T-helper 17 cell (primary cell): Measurements from ENCODE around the gene PAQR9. TPM values are rescaled to one million over a fixed set of nuclear protein-coding genes. Genes with fewer than 3 reads are reported as not detected.

Experiments used
- ATAC-seq: fragments of 150-1000 bp; cut with Tn5 transposase; 2 replicates; pipeline ENCODE4 v1.10.0; 2021; ENCODE audit warnings: mild to moderate bottlenecking, moderate library complexity
- DNase-seq, 3 donors: peaks; one replicate each; pipeline versions ENCODE4 v3.0.0 to v3.0.0-alpha.2; 2020 to 2021
- H3K9me3 ChIP-seq: one replicate; pipeline ENCODE4 v1.7.0; 2013; ENCODE audit warnings: low read length, mild to moderate bottlenecking; ENCODE audit not compliant: control insufficient read depth, poor library complexity, severe bottlenecking
- H3K27ac Mint-ChIP-seq: one replicate; pipeline ENCODE4 v1.8.0; 2022; ENCODE audit warnings: mild to moderate bottlenecking, moderate library complexity, mixed read lengths
- H3K27me3 Mint-ChIP-seq: one replicate; pipeline ENCODE4 v1.8.0; 2022; ENCODE audit warnings: mixed read lengths
- H3K36me3 Mint-ChIP-seq: one replicate; pipeline ENCODE4 v1.8.0; 2022; ENCODE audit warnings: low read depth, mixed read lengths
- H3K4me1 Mint-ChIP-seq: one replicate; pipeline ENCODE4 v1.8.0; 2022; ENCODE audit warnings: mild to moderate bottlenecking, mixed read lengths
- H3K4me3 Mint-ChIP-seq: one replicate; pipeline ENCODE4 v1.8.0; 2022; ENCODE audit warnings: mild to moderate bottlenecking, moderate library complexity, mixed read lengths
- total RNA-seq, 4 donors: library from RNA in 2 of 4; stranded (reverse) in 2 of 4; gene quantifications; one replicate each; pipeline ENCODE4 v1.2.3 and lab custom pipeline; 2022 to 2026

The PAQR9 gene, protein sequence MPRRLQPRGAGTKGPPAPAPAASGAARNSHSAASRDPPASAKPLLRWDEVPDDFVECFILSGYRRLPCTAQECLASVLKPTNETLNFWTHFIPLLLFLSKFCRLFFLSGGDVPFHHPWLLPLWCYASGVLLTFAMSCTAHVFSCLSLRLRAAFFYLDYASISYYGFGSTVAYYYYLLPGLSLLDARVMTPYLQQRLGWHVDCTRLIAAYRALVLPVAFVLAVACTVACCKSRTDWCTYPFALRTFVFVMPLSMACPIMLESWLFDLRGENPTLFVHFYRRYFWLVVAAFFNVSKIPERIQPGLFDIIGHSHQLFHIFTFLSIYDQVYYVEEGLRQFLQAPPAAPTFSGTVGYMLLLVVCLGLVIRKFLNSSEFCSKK
- not detected for total RNA-seq
- 0 reads per million in 2 donors for total RNA-seq (lab: John Stamatoyannopoulos, UW)

DNA sequence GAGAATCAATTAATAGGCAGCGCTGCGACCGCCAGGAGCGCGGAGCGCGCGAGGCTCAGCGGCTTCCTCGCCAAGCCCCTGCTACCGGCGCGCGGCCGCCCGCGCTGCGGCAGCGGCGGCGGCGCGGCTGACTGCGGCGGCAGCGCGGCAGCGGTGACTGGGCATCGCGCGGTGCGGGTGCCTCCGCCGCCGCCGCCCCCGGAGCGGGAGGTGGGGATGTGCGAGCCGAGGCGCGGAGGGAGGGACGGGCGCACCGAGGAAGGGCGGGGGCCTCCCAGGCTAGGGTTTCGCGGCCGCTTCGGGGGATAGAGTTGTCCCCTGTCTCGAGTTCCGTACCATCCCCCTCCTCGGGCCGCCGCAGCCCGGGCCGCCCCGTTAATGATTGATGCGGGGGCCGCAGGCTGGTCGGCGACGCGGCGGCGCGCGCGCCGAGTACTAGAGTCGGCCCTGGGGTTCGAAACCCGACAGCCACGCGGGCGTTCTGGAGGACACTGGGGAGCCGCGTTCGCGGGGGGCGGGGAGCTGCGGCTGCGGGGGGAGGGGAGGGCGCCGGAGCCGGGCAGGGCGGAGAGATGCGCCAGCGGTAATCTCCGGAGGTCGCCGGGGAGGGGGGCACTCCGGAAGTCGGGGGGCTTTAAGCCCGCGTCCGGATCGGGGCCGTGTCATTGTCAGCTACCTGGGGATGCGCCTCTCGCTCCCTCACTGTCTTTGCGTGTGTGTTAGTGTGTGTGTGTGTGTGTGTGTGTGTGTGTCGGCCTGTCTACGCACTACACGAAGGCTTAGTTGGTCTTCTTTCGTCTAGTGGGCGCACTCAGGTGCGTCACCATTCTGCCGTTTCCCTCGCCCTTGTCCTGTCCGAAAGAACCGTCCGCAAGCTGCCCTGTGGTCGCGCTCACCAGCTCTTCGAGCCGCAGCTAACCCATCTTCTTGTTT, at the start of gene PAQR9:
Gene PAQR9 (minus strand): TSS at position 159 of the 933 bp plus-strand sequence. CDS start 338 bp downstream, outside the sequence.
- H3K27me3 Mint-ChIP-seq = peaks cover 70% of the 10 kb centered on the region
- H3K36me3 Mint-ChIP-seq = peaks cover 4% of the 10 kb centered on the region
- no peak for DNase-seq
- no peak within 1 kb of the TSS for H3K27ac Mint-ChIP-seq
- peak within 1 kb of the TSS; percentile 89 for H3K4me3 Mint-ChIP-seq
- peak; percentile 51 for ATAC-seq
- peaks cover 12% of the 10 kb centered on the region for H3K4me1 Mint-ChIP-seq
- H3K9me3 ChIP-seq = no peaks in the 10 kb centered on the region

DNA sequence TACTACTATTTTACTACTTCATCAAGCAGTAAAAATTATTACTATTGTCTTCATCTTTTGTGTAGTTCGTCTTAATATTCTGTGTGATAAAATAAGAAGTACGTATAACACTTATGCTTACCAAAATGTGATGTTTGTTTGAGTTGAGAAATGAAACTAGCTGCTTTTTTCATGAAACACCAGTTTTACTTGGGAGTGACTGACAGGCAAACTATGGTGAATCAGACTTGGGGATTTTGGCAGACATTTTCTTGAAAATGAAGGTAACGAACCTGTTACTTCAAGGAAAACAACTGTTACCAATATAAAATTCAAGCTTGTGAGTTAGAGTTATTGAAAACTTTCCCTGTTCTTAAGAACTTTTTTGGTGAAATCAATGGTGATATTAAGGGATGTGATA, 48.2 kb upstream of the PAQR9 start:
- no peaks in the 10 kb centered on the region for H3K27me3 Mint-ChIP-seq
- DNase-seq = no peak
- H3K36me3 Mint-ChIP-seq = peaks cover 2% of the 10 kb centered on the region
- no peak for ATAC-seq
- H3K9me3 ChIP-seq = no peaks in the 10 kb centered on the region
- peak overlapping the region; percentile 4 for H3K27ac Mint-ChIP-seq
- H3K4me3 Mint-ChIP-seq = no peak overlapping the region
- peaks cover 25% of the 10 kb centered on the region for H3K4me1 Mint-ChIP-seq

DNA sequence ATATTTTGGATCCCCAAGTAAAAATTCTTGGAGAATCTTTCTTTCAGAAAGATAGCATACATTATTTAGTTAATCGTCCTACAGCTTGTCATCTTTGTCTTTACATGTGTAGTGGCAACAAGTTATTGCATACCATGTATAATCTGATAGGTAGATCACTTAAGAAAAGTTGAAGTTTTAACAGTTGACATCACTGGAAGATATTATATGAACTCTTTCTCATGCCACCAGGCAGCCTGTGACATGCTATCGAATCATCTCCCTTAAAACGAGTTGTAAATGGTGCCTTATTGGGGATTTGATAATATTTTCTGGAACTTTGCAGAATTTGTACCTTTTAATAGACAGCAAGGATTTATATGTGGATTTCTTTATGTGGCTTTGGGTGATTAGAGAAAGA, 46.5 kb upstream of the PAQR9 start:
- no peaks in the 10 kb centered on the region for H3K9me3 ChIP-seq
- Mint-ChIP-seq H3K27me3 (no peaks in the 10 kb centered on the region), H3K36me3 (peaks cover 2% of the 10 kb centered on the region), H3K4me3 (no peak overlapping the region), H3K27ac (peak overlapping the region; percentile 29), H3K4me1 (peaks cover 30% of the 10 kb centered on the region)
- no peak for ATAC-seq
- DNase-seq = no peak

DNA sequence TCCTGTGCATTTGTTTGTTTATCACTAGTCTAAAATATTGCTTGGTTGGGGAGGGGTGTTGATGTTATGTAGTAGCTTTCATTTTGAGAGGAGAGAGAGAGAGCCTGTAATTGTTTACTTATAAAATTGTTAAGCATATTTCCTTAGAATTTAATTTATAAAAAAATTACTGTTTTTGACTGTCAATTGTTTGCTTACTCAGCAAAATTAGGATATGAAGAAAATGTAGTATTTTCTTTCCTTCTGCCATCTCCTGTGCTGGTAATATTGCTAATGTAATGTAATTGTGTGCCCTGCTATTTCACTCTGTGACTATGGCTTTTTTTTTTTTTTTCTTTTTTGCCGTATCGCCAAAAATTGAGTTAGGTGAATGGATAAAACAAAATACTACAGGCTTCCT, 41.3 kb upstream of the PAQR9 start:
- no peaks in the 10 kb centered on the region for H3K27me3 Mint-ChIP-seq
- ATAC-seq = no peak
- peaks cover 45% of the 10 kb centered on the region for H3K4me1 Mint-ChIP-seq

DNA sequence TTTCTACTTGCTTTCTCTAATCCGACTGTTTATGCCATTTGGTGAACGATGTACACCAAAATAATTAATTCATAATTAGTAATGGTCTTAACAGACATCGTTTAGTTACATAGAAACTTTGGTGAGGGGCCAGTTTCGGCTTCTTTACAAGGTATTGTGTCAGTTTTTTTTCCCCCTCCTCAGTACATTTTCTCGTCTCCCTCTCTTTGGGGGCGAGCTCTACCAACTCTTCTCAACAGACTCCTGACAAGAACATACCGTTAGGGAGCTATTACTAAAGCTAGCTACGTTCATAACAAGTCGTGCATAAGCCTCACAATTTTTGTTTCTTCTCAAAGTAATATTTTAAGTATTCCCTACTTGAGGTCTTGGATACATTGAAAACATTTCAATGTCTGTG, 39.3 kb upstream of the PAQR9 start:
- ATAC-seq = no peak
- Mint-ChIP-seq H3K4me3 (peak overlapping the region; percentile 97), H3K4me1 (peaks cover 40% of the 10 kb centered on the region), H3K36me3 (peaks cover 3% of the 10 kb centered on the region), H3K27me3 (peaks cover 7% of the 10 kb centered on the region), H3K27ac (peak overlapping the region; percentile 98)
- no peak for DNase-seq
- no peaks in the 10 kb centered on the region for H3K9me3 ChIP-seq

More for the DNA sequence above, 41.3 kb upstream of the PAQR9 start:
- no peak overlapping the region for H3K27ac Mint-ChIP-seq
- peak overlapping the region; percentile 73 for H3K4me3 Mint-ChIP-seq
- H3K9me3 ChIP-seq = no peaks in the 10 kb centered on the region
- no peak for DNase-seq
- H3K36me3 Mint-ChIP-seq = peaks cover 3% of the 10 kb centered on the region

DNA sequence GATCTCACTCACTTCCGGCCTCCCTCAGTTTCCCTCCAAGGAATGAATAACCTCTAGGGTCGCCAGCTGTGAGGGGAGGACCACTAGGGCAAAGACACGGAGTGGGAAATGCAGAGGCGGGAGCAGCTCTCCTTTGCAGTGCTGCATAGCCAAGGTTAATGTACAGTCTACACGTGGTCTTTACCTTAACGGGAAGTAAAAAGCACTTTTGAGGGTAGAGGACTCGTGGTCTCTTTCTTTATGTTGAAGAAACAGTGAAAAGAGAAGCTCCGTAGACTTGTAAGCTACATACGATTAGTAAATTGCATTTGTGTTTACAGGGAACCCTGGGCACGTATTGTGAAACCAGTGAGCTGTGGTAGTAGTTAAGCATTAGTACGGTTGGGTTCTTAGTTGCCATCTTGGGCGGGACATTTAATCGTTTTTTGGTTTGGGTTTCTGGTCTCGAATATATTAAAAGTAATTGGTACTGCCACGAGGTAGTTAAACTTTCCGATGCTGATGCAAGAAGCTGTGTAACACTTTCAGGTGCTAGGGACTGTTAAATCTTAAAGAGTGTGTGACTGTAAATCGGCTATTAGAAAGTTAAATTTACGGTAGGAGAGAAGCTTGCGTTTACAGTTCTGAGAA, 38.7 kb upstream of the PAQR9 start:
- ATAC-seq (peak; percentile 32), DNase-seq (no peak)
- Mint-ChIP-seq H3K4me1 (peaks cover 36% of the 10 kb centered on the region), H3K27ac (peak overlapping the region; percentile 98), H3K4me3 (peak overlapping the region; percentile 97), H3K36me3 (peaks cover 3% of the 10 kb centered on the region), H3K27me3 (peaks cover 12% of the 10 kb centered on the region)
- H3K9me3 ChIP-seq = no peaks in the 10 kb centered on the region

DNA sequence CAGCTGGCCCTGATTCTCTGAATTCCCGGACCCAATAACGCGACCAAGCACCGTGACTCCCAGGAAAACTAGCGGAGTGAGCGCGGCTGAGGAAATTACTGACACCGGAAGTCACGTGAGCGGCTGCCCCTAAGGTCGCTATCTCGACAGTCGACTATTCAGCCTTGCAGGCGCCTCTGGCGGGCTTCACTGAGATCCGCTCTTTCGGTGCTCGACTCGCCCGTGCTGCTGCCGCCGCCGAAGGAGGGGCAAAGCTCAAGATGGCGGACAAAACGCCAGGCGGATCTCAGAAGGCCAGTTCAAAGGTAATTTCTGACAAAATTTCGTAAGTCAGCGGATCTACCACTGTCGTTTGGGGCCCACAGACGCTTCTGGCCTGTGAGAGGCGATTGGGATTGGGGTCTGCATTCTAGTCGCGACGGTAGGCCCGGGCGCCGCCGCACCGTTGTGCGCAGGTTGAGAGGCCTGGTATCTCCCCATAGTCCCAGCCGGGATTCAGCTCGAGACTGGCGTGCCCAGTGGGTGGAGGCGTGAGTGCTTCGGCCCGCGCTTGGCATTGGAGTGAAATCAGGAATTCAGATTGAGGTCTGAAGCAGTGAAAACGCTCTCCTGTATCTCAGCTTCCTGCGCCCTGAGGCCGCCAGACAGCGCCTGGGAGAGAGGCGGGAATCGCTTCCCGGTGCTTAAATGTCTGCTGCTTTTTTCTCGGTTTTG, 38.1 kb upstream of the PAQR9 start, which contains the start of gene U2SURP:
Gene U2SURP (plus strand): TSS at position 202 of the 714 bp plus-strand sequence. CDS start 59 bp downstream, at position 261.
- Mint-ChIP-seq H3K27me3 (peaks cover 15% of the 10 kb centered on the region), H3K36me3 (peaks cover 3% of the 10 kb centered on the region), H3K27ac (peak within 1 kb of the TSS; percentile 98), H3K4me1 (peaks cover 29% of the 10 kb centered on the region), H3K4me3 (peak within 1 kb of the TSS; percentile 97)
- no peaks in the 10 kb centered on the region for H3K9me3 ChIP-seq
- ATAC-seq = peak; percentile 95
- DNase-seq = peak; percentile 82 to 85 (median 84)

DNA sequence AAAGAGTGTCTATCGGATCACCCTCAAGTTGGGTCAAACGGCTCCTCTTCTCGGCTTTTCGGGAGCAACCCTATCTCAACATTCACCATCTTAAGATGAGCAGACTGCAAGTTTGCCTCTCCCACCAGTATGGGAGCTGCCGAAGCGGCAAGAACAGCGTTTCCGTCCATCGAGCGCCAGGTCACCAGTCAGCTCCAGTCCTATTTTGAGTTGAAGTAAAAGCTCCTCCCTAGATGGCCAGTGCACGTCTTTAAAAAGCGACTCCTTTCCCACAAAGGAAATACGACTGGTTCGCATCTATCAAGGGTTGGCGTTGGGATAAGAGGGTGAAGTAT, 37.5 kb upstream of the PAQR9 start:
- peak overlapping the region; percentile 98 for H3K27ac Mint-ChIP-seq
- H3K27me3 Mint-ChIP-seq = peaks cover 15% of the 10 kb centered on the region
- H3K36me3 Mint-ChIP-seq = peaks cover 3% of the 10 kb centered on the region
- H3K9me3 ChIP-seq = no peaks in the 10 kb centered on the region
- DNase-seq (peak in 1 of 3 donors; percentile 31), ATAC-seq (peak; percentile 68)
- peaks cover 24% of the 10 kb centered on the region for H3K4me1 Mint-ChIP-seq
- peak overlapping the region; percentile 97 for H3K4me3 Mint-ChIP-seq

DNA sequence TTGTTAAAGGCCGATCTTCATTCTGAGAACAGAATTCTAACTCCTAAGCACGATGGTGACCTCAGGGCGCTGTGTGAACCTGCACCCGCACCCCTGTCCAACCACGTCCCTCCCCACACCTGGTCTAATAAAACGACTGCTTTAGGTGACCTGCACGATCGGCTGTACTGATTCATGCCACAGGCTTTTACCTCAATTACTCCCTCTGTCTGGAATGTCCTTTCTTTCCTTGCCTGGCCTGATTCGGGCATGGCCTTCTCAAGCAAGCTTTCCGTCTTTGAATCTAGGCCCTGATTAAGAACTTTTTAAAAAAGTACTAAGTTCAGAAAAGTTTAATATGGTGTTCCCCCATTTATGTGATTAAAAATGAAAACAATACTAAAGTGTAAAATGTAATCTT, 37.1 kb upstream of the PAQR9 start:
- Mint-ChIP-seq H3K4me1 (peaks cover 24% of the 10 kb centered on the region), H3K27me3 (peaks cover 18% of the 10 kb centered on the region), H3K36me3 (peaks cover 3% of the 10 kb centered on the region), H3K4me3 (peak overlapping the region; percentile 97), H3K27ac (peak overlapping the region; percentile 98)
- ATAC-seq (no peak), DNase-seq (no peak)
- H3K9me3 ChIP-seq = no peaks in the 10 kb centered on the region

DNA sequence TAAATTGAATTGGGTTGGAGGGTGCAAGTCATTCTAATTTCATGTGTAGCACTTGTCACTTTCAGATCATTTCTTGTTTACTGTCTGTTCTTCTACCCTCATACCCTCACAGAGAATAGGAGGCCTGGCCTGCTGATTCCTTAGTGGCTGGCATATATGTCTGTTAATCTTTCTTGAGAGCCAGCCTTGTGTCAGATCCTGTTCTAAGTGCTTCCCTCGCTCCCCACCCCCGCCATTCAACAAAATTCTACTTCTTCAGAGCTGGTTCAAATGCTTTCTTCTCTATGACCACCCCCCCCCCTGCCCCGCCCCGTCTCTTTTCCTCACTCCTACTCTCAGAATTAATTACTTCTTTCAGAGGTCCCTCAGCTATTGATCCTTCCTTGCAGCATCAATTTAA, 36.4 kb upstream of the PAQR9 start:
- no peak for DNase-seq
- peak overlapping the region; percentile 97 for H3K4me3 Mint-ChIP-seq
- peaks cover 3% of the 10 kb centered on the region for H3K36me3 Mint-ChIP-seq
- no peak for ATAC-seq
- peaks cover 23% of the 10 kb centered on the region for H3K27me3 Mint-ChIP-seq
- no peaks in the 10 kb centered on the region for H3K9me3 ChIP-seq
- H3K4me1 Mint-ChIP-seq = peaks cover 24% of the 10 kb centered on the region
- H3K27ac Mint-ChIP-seq = no peak overlapping the region

DNA sequence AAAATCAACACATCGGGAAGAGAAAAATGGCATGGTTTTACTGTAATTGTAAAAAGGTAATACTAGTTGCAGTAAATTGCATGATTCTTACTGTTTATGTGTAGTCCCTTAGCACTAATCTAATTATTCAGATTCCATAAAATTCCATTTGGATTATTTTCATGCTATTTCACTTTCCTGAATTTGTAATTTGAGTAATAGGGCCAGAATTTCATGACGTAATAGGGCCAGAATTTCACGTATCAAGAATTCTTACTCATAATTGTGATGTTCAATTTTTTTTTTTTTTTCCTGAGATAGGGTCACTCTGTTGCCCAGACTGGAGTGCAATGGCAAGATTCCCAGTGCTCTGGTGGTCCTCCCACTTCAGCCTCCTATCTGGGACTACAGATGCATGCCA, 35.0 kb upstream of the PAQR9 start:
- no peaks in the 10 kb centered on the region for H3K9me3 ChIP-seq
- ATAC-seq = no peak
- H3K36me3 Mint-ChIP-seq = peaks cover 3% of the 10 kb centered on the region
- no peak overlapping the region for H3K4me3 Mint-ChIP-seq
- H3K4me1 Mint-ChIP-seq = peaks cover 22% of the 10 kb centered on the region
- H3K27ac Mint-ChIP-seq = no peak overlapping the region
- H3K27me3 Mint-ChIP-seq = peaks cover 29% of the 10 kb centered on the region
- no peak for DNase-seq

DNA sequence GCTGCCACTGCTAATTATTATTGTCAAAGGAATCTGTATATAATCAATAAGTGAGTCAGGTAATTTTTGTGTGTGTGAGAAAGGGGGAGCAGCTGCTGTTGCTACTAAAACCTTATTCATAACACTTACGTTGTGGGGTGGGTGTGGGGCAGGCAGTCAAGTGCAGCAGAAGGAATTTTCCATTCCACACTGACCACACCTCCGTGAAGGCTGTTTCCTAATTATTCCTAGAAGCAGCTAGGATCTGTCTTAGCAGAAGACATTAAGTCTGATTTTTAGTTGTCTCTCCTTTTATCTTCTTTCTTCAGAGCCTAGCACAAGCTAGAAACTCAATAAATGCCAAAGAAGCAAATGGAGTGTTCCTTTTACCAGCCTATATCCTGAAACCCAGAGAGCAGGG, 33.9 kb upstream of the PAQR9 start:
- ATAC-seq = no peak
- DNase-seq = no peak
- peaks cover 40% of the 10 kb centered on the region for H3K27me3 Mint-ChIP-seq
- no peak overlapping the region for H3K4me3 Mint-ChIP-seq
- H3K27ac Mint-ChIP-seq = no peak overlapping the region
- H3K4me1 Mint-ChIP-seq = peaks cover 15% of the 10 kb centered on the region
- no peaks in the 10 kb centered on the region for H3K9me3 ChIP-seq
- peaks cover 3% of the 10 kb centered on the region for H3K36me3 Mint-ChIP-seq
